ENCODE measurements around the gene DPM1. TPM values are rescaled to one million over a fixed set of nuclear protein-coding genes. Genes with fewer than 3 reads are reported as not detected.

The DPM1 gene
- total RNA-seq, 3 donors from 2014 or later: 30.9 to 39.5 (median 32.9) TPM

GRCh38 chr20:50953196-50953595, 5.1 kb downstream of the DPM1 start:
- no peak for TF ChIP-seq CTCF (IDR thresholded peaks at IDR 0.05)
- intact Hi-C loops (cut with DNase I, micrococcal nuclease): no loop called here
- Histone ChIP-seq H3K4me1 (ENCODE audit: low read depth) (peaks cover 14% of the 10 kb centered on the region), H3K4me3 (no peak overlapping the region), H3K9me3 (no peaks in the 10 kb centered on the region), H3K36me3 (ENCODE audit: low read depth) (no peaks in the 10 kb centered on the region)
- DNase-seq (no peak), ATAC-seq (no peak)

- Histone ChIP-seq H3K9me3 (no peaks in the 10 kb centered on the region), H3K36me3 (ENCODE audit: low read depth) (no peaks in the 10 kb centered on the region), H3K4me3 (no peak overlapping the region), H3K4me1 (ENCODE audit: low read depth) (no peaks in the 10 kb centered on the region)
- no peak for TF ChIP-seq CTCF (IDR thresholded peaks at IDR 0.05)
- ATAC-seq (no peak), DNase-seq (no peak)
- intact Hi-C loops (cut with DNase I, micrococcal nuclease): no loop called here
Observed at GRCh38 chr20:50948132-50948785, 10.1 kb downstream of the DPM1 start.

- intact Hi-C loops (cut with DNase I, micrococcal nuclease): no loop called here
- DNase-seq (no peak), ATAC-seq (no peak)
- TF ChIP-seq CTCF (IDR thresholded peaks at IDR 0.05): no peak
- Histone ChIP-seq H3K4me1 (ENCODE audit: low read depth) (no peaks in the 10 kb centered on the region), H3K36me3 (ENCODE audit: low read depth) (no peaks in the 10 kb centered on the region), H3K9me3 (no peaks in the 10 kb centered on the region), H3K4me3 (no peak overlapping the region)
Observed at GRCh38 chr20:50943069-50943468, 15.3 kb downstream of the DPM1 start.

GRCh38 chr20:50933589-50933988, 24.7 kb downstream of the DPM1 start:
- ATAC-seq: no peak
- H3K36me3 ChIP-seq (ENCODE audit: low read depth): no peaks in the 10 kb centered on the region
- DNase-seq: no peak
- H3K4me3 ChIP-seq: no peak overlapping the region
- no peak for TF ChIP-seq CTCF (IDR thresholded peaks at IDR 0.05)
- intact Hi-C loops (cut with DNase I, micrococcal nuclease): no loop called here
- H3K4me1 ChIP-seq (ENCODE audit: low read depth): peaks cover 11% of the 10 kb centered on the region
- no peaks in the 10 kb centered on the region for H3K9me3 ChIP-seq

- intact Hi-C loops (cut with DNase I, micrococcal nuclease): no loop called here
Observed at GRCh38 chr20:50932691-50933280, 25.5 kb downstream of the DPM1 start.

More at GRCh38 chr20:50932691-50933280, 25.5 kb downstream of the DPM1 start:
- ATAC-seq: no peak
- H3K4me1 ChIP-seq (ENCODE audit: low read depth): peaks cover 19% of the 10 kb centered on the region
- TF ChIP-seq CTCF (IDR thresholded peaks at IDR 0.05): no peak
- no peaks in the 10 kb centered on the region for H3K9me3 ChIP-seq
- H3K36me3 ChIP-seq (ENCODE audit: low read depth): peaks cover under 1% of the 10 kb centered on the region
- no peak for DNase-seq
- H3K4me3 ChIP-seq: no peak overlapping the region

Data from mucosa of descending colon (tissue), 3 donors.